HG03565 (cell line): ENCODE data around the gene YIPF4.
"Not testable (repeated sequence)": the region's sequence is repeated elsewhere in the genome, so short reads cannot be mapped to it uniquely, and the experiment has no call there.

Source experiments
- ATAC-seq: cut with Tn5 transposase; IDR thresholded peaks from one replicate; pipeline ENCODE4 v1.9.1; 2021; ENCODE audit warnings: mild to moderate bottlenecking, moderate library complexity; ENCODE audit not compliant: unreplicated experiment

Gene YIPF4

DNA sequence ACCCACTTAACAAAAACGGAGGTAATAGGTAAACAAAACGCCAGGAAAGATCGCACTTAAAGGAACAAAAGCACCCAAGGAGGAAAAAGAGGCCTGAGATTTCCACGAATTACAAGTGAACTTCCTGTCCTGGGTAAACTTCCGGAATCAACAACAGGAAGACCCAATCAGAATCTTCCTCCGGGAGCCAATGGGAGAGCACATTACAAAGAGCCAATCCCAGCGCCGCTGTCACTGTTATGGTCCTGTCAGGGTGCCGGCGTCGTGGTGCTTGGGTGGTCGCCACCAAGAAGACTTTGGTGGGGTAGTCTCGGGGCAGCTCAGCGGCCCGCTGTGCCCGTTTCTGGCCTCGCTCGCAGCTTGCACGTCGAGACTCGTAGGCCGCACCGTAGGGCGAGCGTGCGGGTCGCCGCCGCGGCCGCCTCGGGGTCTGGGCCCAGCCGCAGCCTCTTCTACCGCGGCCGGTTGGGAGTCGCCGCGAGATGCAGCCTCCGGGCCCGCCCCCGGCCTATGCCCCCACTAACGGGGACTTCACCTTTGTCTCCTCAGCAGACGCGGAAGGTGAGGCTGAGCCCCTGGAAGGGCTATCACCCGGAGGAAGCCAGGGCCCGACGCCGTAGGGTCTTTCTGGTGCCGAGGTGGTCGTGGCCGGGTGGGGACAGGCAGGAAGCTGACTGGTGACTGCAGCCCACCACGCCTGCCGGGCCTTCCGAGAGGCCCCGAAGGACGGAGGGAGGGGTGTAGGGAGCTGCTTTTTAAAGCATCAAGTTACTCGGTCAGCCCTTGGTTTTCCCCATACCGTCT is at the start of gene YIPF4:
YIPF4 (plus strand) TSS at position 231 of the 804 bp plus-strand sequence; CDS start at position 483, 252 bp downstream.
- ATAC-seq = peak; percentile 97

GRCh38 chr2:32228181-32228580 is 49.5 kb upstream of the YIPF4 start:
- no peak for ATAC-seq

- no peak for ATAC-seq
These were observed 48.1 kb upstream of the YIPF4 start for GRCh38 chr2:32229635-32230034.

GRCh38 chr2:32231959-32232358 is 45.7 kb upstream of the YIPF4 start:
- ATAC-seq = no peak

DNA sequence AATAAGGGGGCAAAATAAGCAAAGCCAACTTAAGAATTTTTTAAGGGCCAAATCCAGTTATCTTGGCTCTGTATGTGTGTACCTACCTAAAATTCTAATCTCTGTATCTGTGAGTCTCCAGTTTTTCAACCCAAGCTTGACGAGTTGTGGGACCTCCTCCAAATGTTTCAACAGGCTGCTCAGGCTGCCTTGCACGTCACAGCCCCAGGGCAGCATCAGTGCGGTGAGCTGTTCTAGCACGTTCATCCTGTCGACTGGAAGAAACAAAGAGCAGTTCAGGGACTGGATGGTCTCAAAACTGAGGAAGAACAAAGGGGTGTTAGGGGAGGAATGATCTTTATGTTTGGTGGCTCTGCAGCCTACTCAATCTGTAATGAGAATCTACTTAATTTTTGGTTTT is 42.4 kb upstream of the YIPF4 start:
- ATAC-seq = no peak

GRCh38 chr2:32237488-32237887 is 40.2 kb upstream of the YIPF4 start:
- ATAC-seq = no peak

DNA sequence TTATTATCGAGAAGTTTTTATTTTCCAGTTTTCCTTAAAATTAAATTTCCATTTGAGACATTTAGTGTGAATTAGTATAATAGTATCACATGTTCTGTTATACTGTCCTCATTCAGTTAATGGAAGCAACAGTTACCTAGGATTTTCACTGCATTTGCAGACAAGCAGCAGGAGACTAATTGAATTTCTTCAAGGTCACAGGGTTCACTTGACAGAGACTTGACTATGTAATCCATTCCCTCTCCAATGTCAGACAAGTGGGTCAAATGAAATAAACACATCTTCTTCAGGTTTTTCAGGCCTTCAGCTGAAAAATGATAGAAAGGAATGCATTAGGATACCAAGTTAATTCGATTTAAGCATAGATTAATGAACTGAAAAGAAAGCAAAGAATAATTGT is 39.7 kb upstream of the YIPF4 start:
- no peak for ATAC-seq

DNA sequence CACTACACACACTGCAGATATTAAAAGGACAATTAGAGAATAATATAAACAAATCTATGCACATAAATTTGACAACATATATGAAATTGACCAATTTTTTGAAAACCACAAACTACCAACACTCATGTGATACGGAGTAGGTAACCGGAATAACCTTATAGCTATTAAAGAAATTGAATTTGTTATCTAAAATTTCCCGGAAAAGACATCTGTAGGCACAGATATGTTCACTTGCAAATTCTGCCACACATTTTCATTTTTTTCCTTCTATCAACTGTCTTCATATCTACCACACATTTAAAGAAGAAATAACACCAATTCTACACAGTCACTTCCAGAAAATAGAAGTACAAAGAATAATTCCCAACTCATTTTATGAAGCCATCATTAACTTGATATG is 35.4 kb upstream of the YIPF4 start:
- ATAC-seq = no peak

- ATAC-seq = no peak
These were observed 30.8 kb upstream of the YIPF4 start for GRCh38 chr2:32246911-32247310.

- no peak for ATAC-seq
These were observed 29.4 kb upstream of the YIPF4 start for GRCh38 chr2:32248299-32248698.

- ATAC-seq = no peak
These were observed 27.9 kb upstream of the YIPF4 start for GRCh38 chr2:32249731-32250236.

DNA sequence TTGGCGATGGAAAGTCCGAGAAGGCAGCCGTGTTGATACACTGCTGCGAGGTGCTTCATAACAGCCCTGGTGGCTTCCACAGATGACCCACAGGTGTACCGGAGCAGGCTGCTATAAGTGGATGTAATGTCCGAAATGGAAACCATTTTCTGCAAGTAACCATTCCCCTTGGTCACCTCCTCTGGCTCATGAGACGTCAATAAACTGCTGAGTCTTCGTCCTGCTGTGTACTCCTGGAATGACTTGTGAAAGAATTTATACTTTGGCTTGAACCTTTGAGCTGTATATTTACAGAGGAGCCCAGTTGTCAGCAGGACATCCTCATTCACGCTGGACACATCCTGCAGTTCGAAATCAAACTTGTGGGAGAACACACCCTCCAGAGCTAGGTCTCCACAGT is 27.4 kb upstream of the YIPF4 start:
- no peak for ATAC-seq

DNA sequence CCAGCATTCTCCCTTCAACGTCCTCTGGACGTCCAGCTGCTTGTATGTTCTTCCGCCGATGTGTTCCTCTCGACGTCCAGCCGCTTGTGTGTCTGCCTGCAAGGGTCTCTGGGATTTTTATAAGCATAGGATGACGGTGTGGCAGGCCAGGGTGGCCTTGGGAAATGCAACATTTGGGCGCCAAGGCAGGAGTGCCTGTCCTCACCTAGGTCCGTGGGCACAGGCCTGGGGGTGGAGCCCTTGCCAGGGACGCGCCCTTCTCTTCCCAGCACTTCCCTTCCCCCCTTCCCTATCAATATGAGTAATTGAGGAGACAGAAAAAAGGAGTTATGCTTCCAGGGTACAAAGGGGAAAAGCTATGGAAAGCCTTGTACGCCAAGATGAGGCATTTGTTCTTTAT is 19.5 kb upstream of the YIPF4 start:
- no peak for ATAC-seq

GRCh38 chr2:32260376-32260775 is 17.3 kb upstream of the YIPF4 start:
- no peak for ATAC-seq

GRCh38 chr2:32262105-32262504 is 15.6 kb upstream of the YIPF4 start:
- ATAC-seq = no peak

GRCh38 chr2:32264422-32265105 is 13.1 kb upstream of the YIPF4 start, which contains the start of gene NLRC4:
Gene NLRC4, minus strand, starts transcription at chr2:32264886. Its CDS starts 8,111 bp downstream, at chr2:32256775.
- ATAC-seq = peak; percentile 90

GRCh38 chr2:32271063-32271462 is 6.6 kb upstream of the YIPF4 start:
- no peak for ATAC-seq

DNA sequence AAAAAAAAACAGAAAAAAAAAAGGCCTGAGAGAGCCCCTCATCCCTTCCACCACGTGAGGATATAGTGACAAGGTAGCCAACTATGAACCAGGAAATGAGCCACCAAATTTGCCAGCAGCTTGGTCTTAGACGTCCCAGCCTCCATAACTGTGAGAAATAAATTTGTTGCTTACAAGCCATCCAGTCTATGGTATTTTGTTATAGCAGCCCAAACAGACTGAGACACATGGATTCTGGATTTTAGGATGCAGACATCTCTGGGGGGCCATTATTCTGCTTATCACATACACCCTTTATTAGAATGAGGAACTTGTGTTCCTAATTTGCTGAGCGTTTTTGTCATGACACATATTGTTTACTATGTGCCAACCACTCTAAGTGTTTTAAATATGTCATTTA is 5.4 kb upstream of the YIPF4 start:
- ATAC-seq = no peak

DNA sequence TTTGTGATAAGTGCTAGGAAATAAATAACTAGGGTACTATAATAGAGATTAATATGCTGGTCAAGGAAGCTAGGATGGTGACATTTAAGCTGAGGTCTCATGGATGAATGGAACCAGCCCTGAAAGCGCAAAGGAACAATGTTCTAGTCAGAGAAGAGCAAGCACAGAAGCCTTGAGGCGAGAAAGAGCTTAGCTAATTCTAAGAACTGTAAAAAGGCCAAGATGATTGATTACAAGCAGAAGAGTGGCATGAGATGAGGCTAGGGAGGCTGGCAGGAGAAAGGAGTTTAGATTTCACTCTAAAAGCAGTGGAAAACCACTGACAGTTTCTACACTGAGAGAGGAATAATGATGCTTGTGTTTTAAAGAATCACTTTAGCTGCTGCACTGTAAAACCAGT is 3.4 kb upstream of the YIPF4 start:
- ATAC-seq = no peak

- ATAC-seq = not testable (repeated sequence)
These were observed 1.9 kb upstream of the YIPF4 start for GRCh38 chr2:32275790-32276189.

DNA sequence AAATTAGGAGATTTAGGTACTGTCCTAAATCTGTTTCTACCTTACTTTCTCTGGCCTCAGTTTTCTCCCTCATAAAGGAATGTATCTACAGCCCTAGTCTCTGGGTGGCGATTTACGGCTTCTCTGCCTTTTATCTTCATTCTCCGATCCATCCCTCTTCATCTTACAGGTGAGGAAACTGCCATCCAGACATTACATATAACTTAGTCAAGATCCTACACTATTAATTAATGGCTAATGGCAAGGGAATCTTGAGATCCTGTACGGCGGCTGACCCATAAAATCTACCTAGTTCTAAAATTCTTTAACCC is 386 bp upstream of the YIPF4 start:
- ATAC-seq = no peak

DNA sequence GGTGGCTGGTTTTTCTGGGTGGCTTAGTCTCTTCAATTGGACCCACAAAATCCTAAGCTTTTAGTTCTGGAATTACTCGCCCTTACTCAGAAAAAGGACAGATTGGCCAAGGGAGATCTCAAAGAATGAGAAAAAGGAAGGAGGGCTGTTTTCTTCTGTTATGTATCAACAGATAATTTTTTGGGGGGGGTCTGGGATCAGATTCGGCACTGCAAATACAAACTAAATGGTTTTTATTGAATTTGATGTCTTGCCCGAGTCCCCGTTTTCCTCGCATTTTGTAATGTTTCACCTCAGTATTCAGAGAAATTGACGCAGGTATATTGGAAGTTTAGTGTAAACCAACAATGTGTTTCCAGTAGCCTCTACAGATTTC is 762 bp downstream of the YIPF4 start:
- ATAC-seq = no peak
